H9 (cell line): ENCODE measurements around the gene TRPM3. TPM values are rescaled to one million over a fixed set of nuclear protein-coding genes. Genes with fewer than 3 reads are reported as not detected.

Experiments
- DNase-seq: peaks from one replicate; pipeline ENCODE4 v3.0.0-alpha.2; 2017
- H2AFZ ChIP-seq: one replicate; pipeline ENCODE4 v1.6.1; 2013; ENCODE audit warnings: mild to moderate bottlenecking, low read length, control low read depth, moderate library complexity
- H2AK5ac ChIP-seq: 2 replicates; pipeline ENCODE4 v1.6.1; 2013; ENCODE audit warnings: low read length, control low read depth, mixed read lengths; ENCODE audit not compliant: insufficient read length
- H2BK120ac ChIP-seq: one replicate; pipeline ENCODE4 v1.6.1; 2013; ENCODE audit warnings: low read depth, mild to moderate bottlenecking, low read length, control low read depth, inconsistent platforms; ENCODE audit not compliant: poor library complexity, severe bottlenecking
- H2BK12ac ChIP-seq: 2 replicates; pipeline ENCODE4 v1.6.1; 2013; ENCODE audit warnings: low read length, control low read depth, mixed read lengths, low read depth; ENCODE audit not compliant: insufficient read length
- H2BK15ac ChIP-seq: 2 replicates; pipeline ENCODE4 v1.6.1; 2013; ENCODE audit warnings: low read depth, low read length, control low read depth
- H2BK20ac ChIP-seq: one replicate; pipeline ENCODE4 v1.6.1; 2013; ENCODE audit warnings: low read depth, mild to moderate bottlenecking, low read length, control low read depth, inconsistent platforms; ENCODE audit not compliant: poor library complexity, severe bottlenecking
- H2BK5ac ChIP-seq: 2 replicates; pipeline ENCODE4 v1.6.1; 2013; ENCODE audit warnings: low read length, control low read depth, mixed read lengths; ENCODE audit not compliant: insufficient read length
- H3K14ac ChIP-seq: 2 replicates; pipeline ENCODE4 v1.6.1; 2013; ENCODE audit warnings: low read length, control low read depth; ENCODE audit not compliant: insufficient read depth
- H3K18ac ChIP-seq: 2 replicates; pipeline ENCODE4 v1.6.1; 2013; ENCODE audit warnings: low read depth, mild to moderate bottlenecking, mixed read lengths, low read length, control low read depth; ENCODE audit not compliant: insufficient read length
- H3K23ac ChIP-seq: 2 replicates; pipeline ENCODE4 v1.6.1; 2013; ENCODE audit warnings: low read length, control low read depth, mixed read lengths, low read depth; ENCODE audit not compliant: insufficient read length
- H3K23me2 ChIP-seq: 2 replicates; pipeline ENCODE4 v1.6.1; 2013; ENCODE audit warnings: low read depth, mild to moderate bottlenecking, mixed read lengths, low read length, control low read depth; ENCODE audit not compliant: insufficient read length, poor library complexity, severe bottlenecking
- H3K27ac ChIP-seq: 2 replicates; pipeline ENCODE4 v1.5.1; 2013; ENCODE audit warnings: low read length, control low read depth, mixed read lengths, low read depth; ENCODE audit not compliant: insufficient read length
- H3K27me3 ChIP-seq: 2 replicates; pipeline ENCODE4 v1.6.1; 2013; ENCODE audit warnings: low read length, control low read depth, inconsistent platforms; ENCODE audit not compliant: insufficient read depth
- H3K4ac ChIP-seq: 2 replicates; pipeline ENCODE4 v1.6.1; 2013; ENCODE audit warnings: low read depth, mild to moderate bottlenecking, control low read depth, inconsistent platforms, low read length, moderate library complexity
- H3K4me1 ChIP-seq: 2 replicates; pipeline ENCODE4 v1.6.1; 2013; ENCODE audit warnings: low read length, control low read depth, inconsistent platforms; ENCODE audit not compliant: insufficient read depth
- H3K4me2 ChIP-seq: 2 replicates; pipeline ENCODE4 v1.6.1; 2013; ENCODE audit warnings: low read length, control low read depth, mixed read lengths; ENCODE audit not compliant: insufficient read length, insufficient read depth
- H3K56ac ChIP-seq: 2 replicates; pipeline ENCODE4 v1.6.1; 2013; ENCODE audit warnings: low read depth, mild to moderate bottlenecking, mixed read lengths, low read length, control low read depth; ENCODE audit not compliant: insufficient read length
- H3K79me1 ChIP-seq: 2 replicates; pipeline ENCODE4 v1.6.1; 2013; ENCODE audit warnings: low read depth, mild to moderate bottlenecking, moderate library complexity, low read length, control low read depth, inconsistent platforms; ENCODE audit not compliant: insufficient read depth, poor library complexity, severe bottlenecking
- H3K79me2 ChIP-seq: 2 replicates; pipeline ENCODE4 v1.6.1; 2013; ENCODE audit warnings: low read length, control low read depth, inconsistent platforms; ENCODE audit not compliant: insufficient read depth
- H3K9ac ChIP-seq: 2 replicates; pipeline ENCODE4 v1.6.1; 2013; ENCODE audit warnings: low read length, control low read depth, mixed read lengths; ENCODE audit not compliant: insufficient read length; ENCODE audit errors: extremely low read depth
- H3K9me3 ChIP-seq: one replicate; pipeline ENCODE4 v1.6.1; 2013; ENCODE audit warnings: low read depth, low read length, inconsistent platforms; ENCODE audit not compliant: control insufficient read depth
- H3T11ph ChIP-seq: one replicate; pipeline ENCODE4 v1.6.1; 2013; ENCODE audit warnings: mild to moderate bottlenecking, low read length, control low read depth, inconsistent platforms
- H4K20me1 ChIP-seq: one replicate; pipeline ENCODE4 v1.6.1; 2013; ENCODE audit not compliant: control insufficient read depth, insufficient read length, insufficient read depth
- H4K5ac ChIP-seq: 2 replicates; pipeline ENCODE4 v1.6.1; 2013; ENCODE audit warnings: low read depth, mild to moderate bottlenecking, mixed read lengths, low read length, control low read depth; ENCODE audit not compliant: insufficient read length
- H4K8ac ChIP-seq: replicated peaks from 2 replicates; pipeline ENCODE4 v1.6.1; 2013; ENCODE audit warnings: low read length, control low read depth, mixed read lengths, low read depth; ENCODE audit not compliant: insufficient read length
- H4K91ac ChIP-seq: 2 replicates; pipeline ENCODE4 v1.6.1; 2013; ENCODE audit warnings: low read depth, mild to moderate bottlenecking, moderate library complexity, mixed read lengths, low read length, control low read depth; ENCODE audit not compliant: insufficient read length
- H3K27ac Mint-ChIP-seq, 3 experiments: 2 replicates in 2 of 3; 3 replicates in 1 of 3; pipeline ENCODE4 v1.8.0; 2020 to 2021; ENCODE audit warnings: mixed read lengths in 3 of 3, mild to moderate bottlenecking in 1 of 3, moderate library complexity in 1 of 3
- H3K27me3 Mint-ChIP-seq: 2 replicates; pipeline ENCODE4 v1.8.0; 2021; ENCODE audit warnings: low read depth, mild to moderate bottlenecking, moderate library complexity, mixed read lengths
- H3K36me3 Mint-ChIP-seq, 3 experiments: 2 replicates in 2 of 3; 3 replicates in 1 of 3; pipeline ENCODE4 v1.8.0; 2020 to 2021; ENCODE audit warnings: low read depth in 3 of 3, mixed read lengths in 3 of 3; ENCODE audit not compliant: insufficient read depth in 1 of 3
- H3K4me1 Mint-ChIP-seq, 2 experiments: 2 replicates each; pipeline ENCODE4 v1.8.0; 2020; ENCODE audit warnings: mixed read lengths in 2 of 2
- H3K4me3 Mint-ChIP-seq, 2 experiments: 2 replicates in 1 of 2; 3 replicates in 1 of 2; pipeline ENCODE4 v1.8.0; 2020 to 2021; ENCODE audit warnings: mild to moderate bottlenecking in 2 of 2, mixed read lengths in 2 of 2, moderate library complexity in 1 of 2
- H3K9me3 Mint-ChIP-seq, 2 experiments: 2 replicates in 1 of 2; 3 replicates in 1 of 2; pipeline ENCODE4 v1.8.0; 2020; ENCODE audit warnings: mild to moderate bottlenecking in 2 of 2, mixed read lengths in 2 of 2, moderate library complexity in 1 of 2
- CTCF ChIP-seq: fragments of 200-600 bp; sonication (generic); conservative IDR thresholded peaks from 3 replicates; pipeline ENCODE4 v1.8.0; 2021; ENCODE audit warnings: antibody characterized with exemption, mild to moderate bottlenecking
- WGBS: extraction: QIAGEN DNeasy Blood & Tissue Kit; methylation state at CpG from one replicate; pipeline ENCODE4 v1.1.7; 2013; ENCODE audit warnings: missing lambda C conversion rate, low lambda C conversion rate, mixed read lengths; ENCODE audit not compliant: insufficient read length; ENCODE audit errors: extremely low coverage; 5-methylcytosine and 5-hydroxymethylcytosine counted together
- total RNA-seq: library from RNA; stranded (reverse); gene quantifications from 2 replicates; pipeline ENCODE4 v1.2.1, GENCODE V29; 2021

The TRPM3 gene
- total RNA-seq, 1 experiment from 2014 or later, result 10.3 TPM

- Histone ChIP-seq H3K23me2 (no peaks in the 10 kb centered on the region), H2AK5ac (no peak overlapping the region), H4K91ac (no peak overlapping the region), H2BK5ac (no peak overlapping the region), H3K14ac (no peak overlapping the region), H2BK12ac (no peak overlapping the region), H4K8ac (no peak overlapping the region), H3K4ac (no peak overlapping the region), H3T11ph (no peak overlapping the region), H2AFZ (no peak overlapping the region), H3K56ac (no peak overlapping the region), H4K20me1 (no peaks in the 10 kb centered on the region), H2BK15ac (no peak overlapping the region), H2BK120ac (no peak overlapping the region), H3K4me2 (no peak overlapping the region), H3K18ac (no peak overlapping the region), H3K23ac (no peak overlapping the region), H3K9me3 (no peaks in the 10 kb centered on the region), H2BK20ac (no peak overlapping the region), H3K9ac (no peak overlapping the region), H3K79me1 (no peaks in the 10 kb centered on the region), H3K79me2 (no peaks in the 10 kb centered on the region), H3K27me3 (no peaks in the 10 kb centered on the region), H3K27ac (no peak overlapping the region), H3K4me1 (no peaks in the 10 kb centered on the region; the same call in 1 of the 2 replicates), H4K5ac (no peak overlapping the region)
- no peak for TF ChIP-seq CTCF
- DNase-seq, result no peak
- WGBS, result no CpG with 5 or more reads among the region's 2 CpGs
- H3K4me1 Mint-ChIP-seq, result 0 out of 4 replicates have a peak, but pooled peaks cover 0 to 2% of the 10 kb centered on the region in 2 experiments
- H3K4me3 Mint-ChIP-seq, result no peak overlapping the region
- H3K9me3 Mint-ChIP-seq, result peaks cover 9 to 10% of the 10 kb centered on the region in 2 experiments
- no peaks in the 10 kb centered on the region; the same call in 1 of the 2 replicates for H3K27me3 Mint-ChIP-seq
- peaks cover 3 to 10% (median 3%) of the 10 kb centered on the region in 3 experiments; a peak in 5 of 7 replicates for H3K36me3 Mint-ChIP-seq
- H3K27ac Mint-ChIP-seq, result no peak overlapping the region; a peak in 1 of 7 replicates
Observed at GRCh38 chr9:70514273-70514672, 607.1 kb downstream of the TRPM3 start.
